ENCODE data around the gene PLOD1. TPM values are rescaled to one million over a fixed set of nuclear protein-coding genes. Genes with fewer than 3 reads are reported as not detected.
A peak's percentile ranks its signal among the peaks of the same experiment; 100 is the strongest.

PLOD1 gene
- polyA plus RNA-seq, 1 donor (not counting 4 experiments of a cell fraction or from before 2014, with no cell fraction given): 63.6 TPM

GRCh38 chr1:11978301-11978700 is 43.8 kb downstream of the PLOD1 start:
- no peak for TF ChIP-seq EZH2 (IDR thresholded peaks at IDR 0.05; ENCODE audit: low read length)
- no peak for TF ChIP-seq CTCF (optimal IDR thresholded peaks at IDR 0.05 in 1 of 3, IDR thresholded peaks at IDR 0.05 in 1 of 3, conservative IDR thresholded peaks at IDR 0.05 in 1 of 3; ENCODE audit: extremely low read depth in 1 of 3, insufficient read depth in 2 of 3, low read length in 3 of 3)
- Histone ChIP-seq H3K27ac (ENCODE audit: control insufficient read depth, insufficient read depth, low read length) (no peak overlapping the region), H4K20me1 (ENCODE audit: control insufficient read depth, extremely low read depth, insufficient read depth, low read length) (peaks cover 8% of the 10 kb centered on the region), H3K9ac (ENCODE audit: control insufficient read depth, extremely low read depth, insufficient read depth, low read length) (no peak overlapping the region), H3K27me3 (ENCODE audit: control insufficient read depth, extremely low read depth, insufficient read depth, low read length) (no peaks in the 10 kb centered on the region), H3K4me3 (ENCODE audit: control insufficient read depth in 2 of 3, extremely low read depth in 1 of 3, insufficient read depth in 2 of 3, low read depth in 1 of 3, low read length in 3 of 3) (no peak overlapping the region), H3K4me1 (ENCODE audit: control insufficient read depth, extremely low read depth, insufficient read depth, low read length) (peaks cover 27% of the 10 kb centered on the region), H3K36me3 (ENCODE audit: control insufficient read depth in 2 of 2, extremely low read depth in 1 of 2, insufficient read depth in 2 of 2, low read length in 2 of 2) (peaks cover 15 to 16% of the 10 kb centered on the region in 2 experiments), H3K9me3 (ENCODE audit: control insufficient read depth, low read depth, low read length) (no peaks in the 10 kb centered on the region), H3K9me1 (ENCODE audit: control insufficient read depth, extremely low read depth, insufficient read depth, low read length) (peaks cover 3% of the 10 kb centered on the region), H3K79me2 (ENCODE audit: control insufficient read depth, insufficient read depth, low read length) (peaks cover 20% of the 10 kb centered on the region), H2AFZ (ENCODE audit: control insufficient read depth, low read length) (no peak overlapping the region), H3K4me2 (ENCODE audit: control insufficient read depth, extremely low read depth, insufficient read depth, low read depth, low read length) (no peak overlapping the region)
- dilution Hi-C loops (cut with MboI; ENCODE audit: extremely low pct_ligation_motif_present, low sequenced_read_pairs): no loop called here
- DNase-seq (ENCODE audit: low read depth, low spot score) (no peak), FAIRE-seq (no peak)

GRCh38 chr1:11979028-11979850 is 44.7 kb downstream of the PLOD1 start:
- FAIRE-seq (no peak), DNase-seq (ENCODE audit: low read depth, low spot score) (no peak)
- dilution Hi-C loops (cut with MboI; ENCODE audit: extremely low pct_ligation_motif_present, low sequenced_read_pairs): no loop called here
- TF ChIP-seq EZH2 (IDR thresholded peaks at IDR 0.05; ENCODE audit: low read length) (no peak), CTCF (optimal IDR thresholded peaks at IDR 0.05 in 1 of 3, IDR thresholded peaks at IDR 0.05 in 1 of 3, conservative IDR thresholded peaks at IDR 0.05 in 1 of 3; ENCODE audit: extremely low read depth in 1 of 3, insufficient read depth in 2 of 3, low read length in 3 of 3) (no peak)
- H3K4me1 ChIP-seq (ENCODE audit: control insufficient read depth, extremely low read depth, insufficient read depth, low read length): peaks cover 37% of the 10 kb centered on the region
- H3K9me1 ChIP-seq (ENCODE audit: control insufficient read depth, extremely low read depth, insufficient read depth, low read length): peaks cover 3% of the 10 kb centered on the region
- H3K9ac ChIP-seq (ENCODE audit: control insufficient read depth, extremely low read depth, insufficient read depth, low read length): peak overlapping the region; percentile 96
- no peaks in the 10 kb centered on the region for H3K27me3 ChIP-seq (ENCODE audit: control insufficient read depth, extremely low read depth, insufficient read depth, low read length)
- peaks cover 30% of the 10 kb centered on the region for H3K79me2 ChIP-seq (ENCODE audit: control insufficient read depth, insufficient read depth, low read length)
- peaks cover 17% of the 10 kb centered on the region for H4K20me1 ChIP-seq (ENCODE audit: control insufficient read depth, extremely low read depth, insufficient read depth, low read length)
- H3K4me2 ChIP-seq (ENCODE audit: control insufficient read depth, extremely low read depth, insufficient read depth, low read depth, low read length): peak overlapping the region; percentile 88
- peak overlapping the region; percentile 83 to 92 (median 91) for H3K4me3 ChIP-seq (ENCODE audit: control insufficient read depth in 2 of 3, extremely low read depth in 1 of 3, insufficient read depth in 2 of 3, low read depth in 1 of 3, low read length in 3 of 3)
- H3K27ac ChIP-seq (ENCODE audit: control insufficient read depth, insufficient read depth, low read length): peak overlapping the region; percentile 91
- peaks cover 19 to 25% of the 10 kb centered on the region in 2 experiments for H3K36me3 ChIP-seq (ENCODE audit: control insufficient read depth in 2 of 2, extremely low read depth in 1 of 2, insufficient read depth in 2 of 2, low read length in 2 of 2)
- no peaks in the 10 kb centered on the region for H3K9me3 ChIP-seq (ENCODE audit: control insufficient read depth, low read depth, low read length)
- H2AFZ ChIP-seq (ENCODE audit: control insufficient read depth, low read length): peak overlapping the region; percentile 83
